Medulla oblongata (tissue), 1 donor: ENCODE measurements around the gene ENG.
"Not testable (repeated sequence)": the region's sequence is repeated elsewhere in the genome, so short reads cannot be mapped to it uniquely, and the experiment has no call there.

ENCODE experiments used
- DNase-seq: peaks from one replicate; pipeline ENCODE4 v3.0.0-alpha.2; 2015; ENCODE audit errors: extremely low spot score

Gene ENG

DNA sequence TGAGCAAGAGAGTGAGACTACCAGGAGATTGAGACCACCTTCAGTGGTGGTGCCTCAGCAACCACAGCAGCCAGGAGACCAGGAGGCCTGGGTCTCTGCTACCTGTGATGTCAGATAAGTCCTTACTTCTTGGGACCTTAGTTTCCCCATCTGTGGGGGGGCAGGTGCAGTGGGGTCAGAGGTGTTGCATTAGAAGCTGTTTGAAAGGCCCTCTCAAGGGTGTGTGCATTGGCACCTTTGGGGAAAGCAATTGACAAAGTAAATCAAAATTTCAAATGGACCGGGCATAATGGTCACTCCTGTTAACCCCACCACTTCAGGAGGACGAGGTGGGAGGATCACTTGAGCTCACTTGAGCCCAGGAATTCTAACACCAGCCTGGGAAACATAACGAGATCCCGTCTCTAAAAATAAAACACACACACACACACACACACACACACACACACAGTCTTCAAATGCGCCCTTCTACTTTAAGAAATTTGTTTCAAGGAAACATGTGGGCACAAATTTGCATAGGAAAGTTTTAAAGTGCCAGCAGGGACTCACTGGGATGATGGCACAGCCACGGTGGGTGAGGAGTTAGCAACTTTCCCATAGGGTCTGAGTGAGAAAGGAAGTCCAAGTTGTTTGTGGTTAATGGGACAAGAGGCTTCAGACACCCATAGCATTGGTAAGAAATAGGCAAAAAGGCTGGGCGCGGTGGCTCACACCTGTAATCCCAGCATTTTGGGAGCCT is 24.4 kb upstream of the ENG start:
- no peak for DNase-seq

DNA sequence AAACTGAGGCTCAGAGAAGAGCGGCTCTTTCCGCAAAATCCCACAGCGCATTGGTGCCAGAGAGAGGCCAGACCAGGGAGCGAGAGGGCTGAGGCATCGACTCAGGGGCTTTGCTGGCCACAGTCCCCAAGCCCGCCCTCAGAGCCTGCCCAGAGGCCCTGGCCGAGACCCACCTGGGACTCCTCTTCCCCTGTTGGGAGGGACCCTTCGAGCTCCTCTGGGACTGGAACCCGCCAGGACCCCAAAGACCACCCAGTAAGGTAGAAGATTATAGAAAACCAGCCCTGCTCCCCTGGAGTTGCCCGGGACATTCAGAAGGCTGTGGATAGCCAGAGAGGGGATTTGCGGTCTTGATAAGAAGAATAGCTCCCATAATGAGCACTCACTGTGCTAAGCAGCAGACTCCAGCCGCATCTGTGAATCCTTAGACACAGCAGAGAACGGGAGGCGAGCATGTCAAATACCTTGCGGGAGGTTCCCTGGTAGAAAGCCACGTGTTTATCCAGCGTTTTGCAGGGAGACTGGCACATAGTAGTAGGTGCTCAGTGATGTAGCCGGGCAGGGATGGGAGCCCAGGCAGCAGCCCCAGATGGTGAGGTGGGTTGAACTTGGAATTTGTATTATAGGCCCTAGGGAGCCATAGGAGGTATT is 23.7 kb upstream of the ENG start:
- no peak for DNase-seq

DNA sequence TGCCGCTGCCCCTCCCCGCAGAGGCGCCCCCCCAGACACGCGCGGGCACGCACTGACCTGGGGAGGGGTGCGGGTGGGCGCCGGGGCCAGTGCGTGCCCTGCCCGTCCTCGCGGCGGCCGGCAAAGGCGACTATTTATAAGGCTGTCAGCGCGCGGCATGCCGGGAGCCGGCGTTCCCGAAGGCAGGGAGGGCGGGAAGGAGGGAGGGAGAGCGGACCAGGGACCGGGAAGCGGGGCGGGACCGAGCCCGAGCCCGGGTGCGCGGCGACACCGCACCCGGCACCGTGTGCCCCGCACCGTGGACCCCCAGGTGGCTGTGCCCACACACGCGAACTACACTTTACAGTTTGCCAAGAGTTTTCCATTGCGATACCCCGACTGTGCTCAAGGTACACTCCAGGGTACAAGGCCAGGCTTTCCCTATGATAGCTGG is 23.1 kb upstream of the ENG start, which contains the start of gene AK1:
AK1 (minus strand) TSS at position 110 of the 433 bp plus-strand sequence. CDS start 3,058 bp downstream, outside the sequence.
- DNase-seq: peak; percentile 85

DNA sequence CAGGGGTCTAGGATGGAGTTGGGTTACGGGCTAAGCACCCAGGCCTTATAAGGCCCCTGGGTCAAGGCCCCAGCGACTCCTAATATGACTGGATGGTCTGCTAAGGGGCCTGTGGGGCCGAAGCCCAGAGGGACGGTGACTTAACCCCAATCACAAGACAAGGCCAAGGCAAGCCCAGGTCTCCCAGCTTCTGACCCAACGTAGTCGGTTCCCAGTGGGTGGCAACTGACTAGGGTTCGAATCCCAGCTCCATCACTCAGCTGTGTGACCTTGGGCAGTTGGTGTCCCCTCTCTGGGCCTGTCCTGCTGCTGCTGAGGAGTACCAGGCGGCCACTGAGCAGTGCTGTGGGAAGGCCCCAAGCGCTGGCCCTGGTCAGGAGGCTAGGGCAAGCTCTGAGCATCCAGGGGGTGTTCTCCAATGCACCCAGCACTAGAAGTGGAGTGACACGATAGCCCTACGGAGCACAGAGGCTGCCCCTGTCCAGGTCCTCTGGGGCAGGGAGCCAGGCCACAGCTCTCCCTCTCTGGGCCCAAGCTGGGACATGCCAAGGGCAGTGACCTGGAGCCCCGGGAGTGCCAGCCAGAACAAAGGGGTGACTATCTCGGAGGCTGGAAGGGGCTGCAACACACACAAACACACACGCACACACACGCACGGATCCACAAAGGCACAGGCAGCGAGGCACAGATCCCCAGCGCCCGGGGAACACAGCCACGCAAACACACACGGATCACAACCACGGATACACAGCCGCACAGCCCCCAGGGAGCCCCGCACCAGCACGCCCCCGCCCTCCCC is 22.5 kb upstream of the ENG start:
- DNase-seq: peak; percentile 32

DNA sequence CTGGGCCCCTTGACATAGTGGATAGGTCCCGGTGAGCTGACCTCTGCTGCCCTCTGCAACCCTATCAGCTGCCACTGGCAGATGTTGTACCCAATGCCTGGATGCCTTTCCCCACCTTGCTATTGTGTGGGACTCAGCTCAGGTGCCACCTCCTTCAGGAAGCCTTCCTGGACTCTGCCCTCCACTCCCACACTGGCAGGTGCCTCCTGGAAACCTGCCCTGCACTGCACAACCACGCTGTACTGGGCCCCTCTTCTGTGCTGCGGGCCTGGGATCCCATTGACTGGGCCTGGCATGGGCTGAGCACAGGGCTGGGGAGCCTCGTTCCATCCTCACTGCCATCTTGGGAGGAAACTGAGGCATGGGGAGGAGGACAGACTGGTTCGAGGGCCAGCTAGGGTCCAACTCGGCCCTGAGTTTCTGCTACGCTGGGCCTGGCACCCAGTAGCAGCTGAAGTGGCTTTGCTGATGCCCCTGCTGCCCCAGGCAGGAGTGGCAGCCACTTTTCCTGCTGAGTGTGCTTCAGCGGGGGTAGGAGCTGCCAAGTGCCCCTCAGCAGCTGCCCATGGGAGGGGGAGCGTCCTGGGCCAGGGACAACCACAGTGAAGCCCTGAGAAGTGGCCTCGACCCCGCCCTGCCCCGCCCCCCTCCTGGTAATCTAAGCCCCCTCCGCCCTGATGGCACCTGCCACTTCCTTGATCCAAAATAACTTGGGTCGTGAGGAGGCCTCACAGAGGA is 21.7 kb upstream of the ENG start:
- no peak for DNase-seq

DNA sequence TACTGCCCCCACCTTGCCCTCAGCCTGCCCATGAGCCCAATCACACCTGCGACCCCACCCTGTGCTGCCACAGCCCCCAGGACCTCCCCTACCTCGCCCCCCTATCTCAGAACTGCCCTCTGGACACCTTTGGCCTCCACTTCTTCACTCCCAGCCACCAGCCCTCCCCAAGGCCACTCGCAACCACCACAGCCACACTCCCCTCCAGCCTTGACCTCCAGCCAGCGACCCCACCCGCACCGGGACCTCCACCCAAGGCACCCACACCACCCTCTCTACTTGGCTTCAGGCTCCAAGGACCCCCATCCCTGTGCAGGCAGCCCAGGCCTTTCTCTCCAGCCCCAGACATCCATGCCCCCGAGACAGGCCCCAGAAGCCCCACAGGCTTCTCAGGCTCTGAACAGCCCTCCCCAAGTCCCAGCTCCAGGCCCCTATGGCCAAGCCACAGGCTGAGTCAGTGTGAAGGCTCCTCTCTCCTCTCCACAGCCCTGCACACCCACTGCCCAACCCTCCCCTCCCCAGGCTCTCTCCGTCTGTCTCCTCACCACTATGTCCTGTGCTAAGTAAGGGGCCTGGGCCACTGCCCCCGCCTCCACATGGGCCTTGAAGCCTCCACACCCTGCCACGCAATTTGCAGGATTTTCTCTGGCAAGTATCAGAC is 21.0 kb upstream of the ENG start:
- no peak for DNase-seq

DNA sequence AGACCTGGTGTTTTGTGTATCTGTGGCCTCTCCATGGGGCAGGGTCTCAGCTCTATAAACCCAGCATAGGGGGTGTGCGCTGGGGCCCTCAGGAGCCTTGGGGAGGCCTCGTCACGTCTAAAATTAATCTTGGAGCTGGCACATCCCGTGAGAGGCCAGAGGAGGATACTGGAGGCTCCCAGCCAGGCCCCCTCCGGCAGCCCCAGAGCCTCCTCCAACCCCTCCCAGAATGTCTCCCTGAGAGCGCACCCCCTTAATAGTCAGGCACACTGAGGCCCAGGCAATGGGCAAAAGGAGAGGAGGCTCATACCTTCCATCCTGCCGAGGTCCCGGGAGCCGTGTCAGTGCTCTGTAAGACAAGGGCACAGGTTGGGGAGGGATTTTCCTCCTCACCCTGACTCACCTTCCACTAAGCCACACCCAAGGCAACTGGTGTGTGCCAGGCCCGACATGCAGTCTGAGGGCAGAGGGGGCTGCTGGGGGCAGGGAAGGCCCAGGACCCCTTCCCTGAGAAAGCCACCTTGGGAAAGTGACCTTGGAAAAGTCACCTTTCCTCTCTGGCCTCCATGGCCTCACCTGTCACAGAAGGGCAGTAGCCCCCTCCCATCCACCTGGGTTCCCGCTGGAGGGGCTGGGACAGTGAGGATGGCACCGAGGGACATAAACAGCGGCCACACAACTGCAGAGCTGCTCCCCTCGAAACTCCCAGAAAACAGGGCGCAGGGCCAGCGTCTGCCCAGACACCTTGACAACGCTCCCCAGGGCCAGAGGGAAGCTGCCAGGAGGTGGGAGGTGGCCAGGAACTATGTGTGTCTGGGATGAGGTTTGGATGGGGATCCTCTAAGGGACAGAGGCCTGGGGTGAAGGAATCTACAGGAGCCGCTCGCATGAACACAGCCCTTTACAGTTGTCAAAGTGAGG is 20.1 kb upstream of the ENG start:
- DNase-seq: peak; percentile 74

DNA sequence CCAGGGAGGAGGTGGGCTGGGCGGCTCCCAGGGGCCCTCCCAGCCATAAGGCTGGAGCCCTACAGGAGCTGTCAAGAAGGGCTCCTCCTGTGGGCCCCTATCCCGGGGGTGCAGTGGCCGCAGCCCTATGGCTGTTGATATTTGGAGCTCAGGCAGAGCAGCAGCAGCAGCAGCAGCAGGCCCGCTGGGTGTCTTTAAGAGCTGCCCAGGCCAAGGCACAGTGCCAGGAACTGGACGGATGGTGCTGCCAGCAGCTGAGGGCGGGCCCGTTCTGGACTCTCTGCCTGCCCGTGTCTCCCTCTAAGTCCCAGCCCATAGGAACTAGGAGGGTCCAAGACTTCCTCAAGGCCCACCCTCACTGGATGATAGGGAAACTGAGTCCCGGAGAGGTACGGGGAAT is 19.4 kb upstream of the ENG start:
- DNase-seq: peak; percentile 92

DNA sequence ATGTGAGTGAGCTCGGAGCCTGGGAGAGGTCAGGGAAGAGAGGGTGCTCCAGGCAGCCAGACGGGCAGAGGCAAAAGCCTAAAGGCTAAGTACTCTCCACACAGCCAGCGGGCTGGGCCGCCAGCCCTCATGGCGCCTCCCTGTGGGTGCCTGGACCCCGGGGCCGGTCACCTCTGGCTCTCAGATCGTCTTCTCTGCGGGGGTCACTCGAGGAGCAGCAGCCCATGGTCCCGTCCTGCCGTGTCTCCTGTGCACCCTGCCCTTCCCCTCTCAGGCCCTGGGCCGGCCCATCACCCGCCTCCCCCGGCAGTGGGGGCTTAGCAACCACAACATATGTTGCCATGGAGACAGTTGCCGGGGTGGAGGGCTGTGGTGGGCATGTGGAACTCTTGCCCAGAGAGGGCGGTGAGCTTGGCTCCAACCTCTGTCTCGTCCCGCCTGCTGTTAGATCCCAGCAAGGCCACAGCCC is 18.8 kb upstream of the ENG start:
- DNase-seq: peak; percentile 81

DNA sequence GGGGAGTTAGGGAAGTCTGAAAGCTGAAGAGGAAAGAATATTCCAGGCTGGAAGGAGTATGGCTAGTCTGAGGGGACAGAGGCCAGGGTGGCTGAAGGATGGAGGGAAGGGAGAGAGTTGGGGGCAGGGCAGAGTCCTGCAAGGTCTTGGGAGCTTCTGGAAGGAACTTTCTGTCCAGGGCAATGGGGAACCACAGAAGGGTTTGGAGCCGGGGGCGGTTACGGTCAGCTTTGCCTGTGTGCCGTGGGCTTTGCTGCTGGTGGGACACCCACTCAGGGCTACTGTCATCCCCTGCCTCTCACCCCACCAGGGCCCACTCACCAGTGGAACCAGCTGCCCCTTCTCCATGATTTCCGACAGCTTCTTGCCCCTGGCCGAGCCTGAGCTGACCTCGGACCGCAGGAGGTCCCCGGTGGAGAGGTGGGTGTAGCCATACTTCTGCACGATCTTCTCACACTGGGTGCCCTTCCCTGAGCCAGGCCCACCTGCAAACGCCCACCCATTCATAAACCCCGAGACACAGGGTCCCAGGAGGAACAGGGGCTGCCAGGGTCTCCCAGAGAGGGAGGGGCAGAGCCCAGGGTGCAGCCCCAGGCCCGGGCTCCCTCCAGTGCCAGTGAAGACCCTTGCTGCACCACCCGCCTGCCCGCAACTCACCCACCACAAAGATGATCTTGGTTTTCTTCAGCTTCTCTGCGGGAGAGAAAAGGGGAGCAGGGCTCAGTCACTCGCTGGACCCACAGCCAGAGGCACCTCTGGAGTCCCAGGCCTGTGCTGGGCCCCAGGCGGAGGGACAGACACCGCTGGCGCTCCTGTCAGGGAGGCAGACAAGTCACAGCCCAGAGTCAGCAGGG is 18.1 kb upstream of the ENG start:
- DNase-seq: no peak

DNA sequence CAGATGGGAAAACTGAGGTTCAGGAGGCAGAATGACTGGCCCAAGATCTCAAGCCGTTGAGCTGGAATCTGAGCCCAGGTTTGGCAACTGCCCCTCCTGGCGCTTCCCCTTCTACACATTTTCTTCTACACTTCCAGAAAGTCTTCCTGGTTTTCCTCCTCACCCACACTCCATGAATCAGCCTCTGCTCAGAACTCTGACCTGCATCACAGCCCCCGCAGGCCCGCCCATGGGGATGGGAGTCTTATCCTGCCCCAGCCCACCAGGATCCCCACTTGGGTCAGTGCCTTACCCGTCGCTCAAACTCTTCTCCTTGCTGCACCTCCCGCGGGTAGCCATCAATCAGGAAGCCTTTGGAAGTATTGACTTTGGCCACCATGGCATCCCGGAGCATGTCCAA is 17.1 kb upstream of the ENG start:
- DNase-seq: no peak

DNA sequence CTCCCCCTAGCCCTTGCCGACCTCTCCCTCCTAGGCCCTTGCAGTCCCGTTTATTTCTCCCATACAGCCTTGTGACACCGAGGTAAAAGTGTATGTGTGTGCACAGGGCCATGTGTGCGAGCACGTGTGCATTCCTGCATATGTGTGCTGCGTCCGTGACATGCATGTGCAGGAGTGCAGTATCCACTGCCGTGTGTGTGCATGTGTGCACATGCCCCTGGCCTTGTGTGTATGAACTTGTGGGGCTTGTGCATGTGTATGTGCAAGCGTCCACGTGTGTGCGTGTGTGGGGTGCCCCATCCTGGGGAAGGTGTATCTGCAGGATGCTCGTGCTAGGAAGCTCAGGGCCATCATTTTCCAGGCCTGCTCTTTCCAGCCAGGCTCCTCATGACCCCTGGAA is 16.4 kb upstream of the ENG start:
- DNase-seq: no peak

DNA sequence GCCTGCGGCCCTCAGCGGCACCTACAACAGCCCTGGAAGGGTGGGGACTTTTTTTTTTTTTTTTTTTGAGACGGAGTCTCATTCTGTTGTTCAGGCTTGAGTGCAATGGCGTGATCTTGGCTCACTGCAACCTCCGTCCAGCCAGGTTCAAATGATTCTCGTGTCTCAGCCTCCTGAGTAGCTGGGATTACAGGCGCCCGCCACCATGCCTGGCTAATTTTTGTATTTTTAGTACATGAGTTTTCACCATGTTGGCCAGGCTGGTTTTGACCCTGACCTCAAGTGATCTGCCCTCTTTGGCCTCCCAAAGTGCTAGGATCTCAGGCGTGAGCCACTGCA is 15.7 kb upstream of the ENG start:
- DNase-seq: not testable (repeated sequence)

DNA sequence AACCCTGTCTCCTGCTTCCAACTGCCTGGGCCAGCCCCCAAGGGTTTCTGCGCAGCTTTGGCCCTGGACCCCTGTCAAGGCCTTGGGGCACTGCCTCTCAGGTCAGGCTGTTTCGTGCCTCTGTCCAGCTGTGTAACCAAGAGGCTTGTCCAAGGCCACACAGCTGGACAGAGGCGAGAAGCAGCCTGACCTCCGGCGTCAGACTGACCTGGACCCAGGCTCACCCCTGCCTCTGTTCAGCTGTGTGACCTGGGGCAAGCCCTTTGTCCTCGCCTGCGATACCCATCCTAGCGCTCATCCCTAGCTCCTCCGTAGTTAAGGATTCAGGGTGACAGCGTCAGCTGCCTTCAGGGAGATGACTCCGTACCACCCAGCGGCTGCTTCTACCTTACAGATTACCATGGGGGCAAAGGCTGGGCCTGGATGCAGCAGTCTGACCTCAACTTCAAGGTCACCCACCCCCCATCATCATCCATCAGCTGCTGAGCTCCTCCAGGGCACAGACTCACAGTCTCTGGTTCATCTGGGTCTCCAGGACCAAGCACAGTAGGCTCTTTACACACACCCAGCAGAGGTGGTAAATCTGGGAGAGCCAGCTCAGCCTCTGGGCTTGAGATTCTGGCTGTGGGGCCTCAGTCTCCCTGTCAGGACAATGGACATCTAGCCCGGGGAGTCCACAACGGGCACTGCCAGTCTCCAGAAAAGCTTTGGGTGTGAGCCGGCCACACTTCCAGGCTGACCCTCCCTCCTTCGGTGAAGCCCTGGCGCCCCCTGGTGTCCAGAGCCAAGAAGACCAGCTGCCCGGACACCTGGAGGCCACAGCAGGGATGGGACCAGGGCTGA is 15.1 kb upstream of the ENG start:
- peak; percentile 89 for DNase-seq

DNA sequence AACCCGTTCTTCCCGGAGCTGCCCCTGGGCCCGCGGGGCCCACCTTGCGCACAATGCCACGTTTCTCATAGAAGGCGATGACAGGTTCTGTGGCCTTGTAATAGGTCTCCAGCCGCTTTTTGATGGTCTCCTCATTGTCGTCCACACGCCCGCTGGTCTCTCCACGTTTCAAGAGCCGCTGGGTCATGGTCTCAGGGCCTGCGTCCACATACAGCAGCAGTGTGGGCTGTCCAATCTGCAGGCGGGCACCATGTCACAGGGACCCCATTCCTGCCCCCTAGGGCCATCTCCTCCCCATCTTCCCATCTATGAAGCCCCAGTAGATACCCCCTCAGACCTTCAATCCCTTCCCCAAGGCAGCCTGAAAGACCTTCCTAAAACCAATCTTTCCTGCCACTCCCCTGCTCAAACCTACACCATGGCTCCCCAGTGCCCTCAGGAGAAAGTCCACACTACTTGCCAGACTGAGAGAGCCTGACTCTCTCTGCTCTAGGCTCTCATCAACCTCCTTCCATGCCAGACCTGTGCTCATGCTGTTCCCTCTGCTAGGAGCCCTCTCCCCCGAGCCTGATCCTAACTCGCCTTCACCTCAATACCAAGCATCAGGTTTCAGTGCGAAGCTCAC is 13.9 kb upstream of the ENG start:
- DNase-seq: no peak

DNA sequence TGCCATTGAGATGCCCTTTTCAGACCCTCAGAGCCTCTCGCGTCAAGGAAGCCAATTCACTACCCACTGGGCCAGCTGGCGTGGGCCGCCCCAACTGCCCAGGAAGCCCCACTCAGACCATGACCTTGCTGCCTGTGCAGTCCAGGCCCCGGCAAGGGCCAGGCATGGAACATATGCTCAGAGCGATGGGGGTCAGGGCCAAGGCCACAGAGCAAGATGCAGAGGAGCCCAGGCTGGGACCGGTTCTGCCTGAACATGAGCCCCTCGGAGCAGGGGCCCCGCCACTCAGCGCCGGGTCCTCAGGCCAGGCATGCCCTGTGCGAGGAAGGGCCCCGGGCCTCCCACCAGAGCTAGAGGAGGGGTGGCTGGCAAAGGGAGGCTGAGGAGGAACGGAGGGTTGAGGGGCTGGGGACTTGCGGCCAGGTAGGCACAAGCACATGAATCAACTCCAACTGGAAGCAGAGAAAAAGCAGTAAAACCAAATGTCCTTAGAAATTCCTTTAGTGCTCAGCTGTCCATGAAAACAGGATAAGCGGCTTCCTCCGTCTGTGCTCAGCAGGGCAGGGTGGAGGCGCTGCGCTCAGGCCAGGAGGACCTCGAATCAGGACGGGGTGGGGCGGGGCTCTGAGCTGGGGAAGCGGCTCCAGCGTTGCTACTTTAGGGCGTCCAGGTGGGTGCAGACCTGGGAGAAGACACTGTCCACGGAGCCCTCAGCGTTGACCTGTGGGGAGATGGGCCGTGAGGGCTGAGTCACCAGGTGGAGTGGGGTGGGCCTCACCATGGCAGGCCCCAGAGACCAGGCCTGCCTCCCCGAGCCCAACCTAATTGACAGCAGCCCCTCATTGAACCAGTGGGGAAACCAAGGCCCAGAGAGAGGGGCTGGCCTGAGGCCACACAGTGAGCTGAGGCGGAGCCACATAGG is 13.2 kb upstream of the ENG start:
- DNase-seq: no peak

DNA sequence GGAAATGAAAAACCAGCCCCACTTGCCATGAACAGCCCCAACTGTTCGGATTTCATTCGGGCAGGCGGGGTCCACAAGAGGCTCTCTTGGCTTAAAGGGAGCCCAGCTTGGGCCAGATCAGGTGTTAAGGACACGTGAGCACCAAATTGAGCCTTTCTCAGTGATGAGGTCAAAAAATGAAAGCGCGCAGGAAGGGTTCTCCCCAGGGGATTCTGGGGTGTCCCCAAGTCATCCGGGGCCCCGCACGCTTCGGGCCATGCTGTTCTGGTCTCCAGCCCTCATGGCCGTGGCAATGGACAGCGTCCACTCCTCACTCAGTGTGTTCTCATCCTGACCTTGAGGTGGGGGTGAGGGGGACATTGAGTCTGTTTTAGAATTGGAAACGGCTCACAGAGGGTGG is 12.1 kb upstream of the ENG start:
- no peak for DNase-seq
